Measurements from ENCODE around the gene PTGDS. TPM values are rescaled to one million over a fixed set of nuclear protein-coding genes. Genes with fewer than 3 reads are reported as not detected.
A peak's percentile ranks its signal among the peaks of the same experiment; 100 is the strongest.

PTGDS gene
- total RNA-seq: 1 to 10 TPM in 1 of 2 donors, not detected in 1; 1.3 TPM

GRCh38 chr9:136977223-136977622 lies at the start of gene PTGDS:
Gene PTGDS (plus strand): TSS chr9:136977504. CDS start chr9:136977579, 75 bp downstream.
- Mint-ChIP-seq H3K4me3 (peak within 1 kb of the TSS; percentile 56), H3K27me3 (no peaks in the 10 kb centered on the region), H3K9me3 (no peaks in the 10 kb centered on the region), H3K27ac (no peak within 1 kb of the TSS), H3K4me1 (no peaks in the 10 kb centered on the region), H3K36me3 (ENCODE audit: low read depth) (no peaks in the 10 kb centered on the region)
- ATAC-seq (replicated peaks): no peak

GRCh38 chr9:136928591-136928990 lies 48.7 kb upstream of the PTGDS start:
- Mint-ChIP-seq H3K36me3 (ENCODE audit: low read depth) (peaks cover 87% of the 10 kb centered on the region), H3K27ac (peak overlapping the region; percentile 54), H3K4me1 (peaks cover 20% of the 10 kb centered on the region), H3K4me3 (no peak overlapping the region), H3K9me3 (no peaks in the 10 kb centered on the region), H3K27me3 (no peaks in the 10 kb centered on the region)
- peak; percentile 13 for ATAC-seq (replicated peaks)

GRCh38 chr9:136930014-136930413 lies 47.3 kb upstream of the PTGDS start:
- Mint-ChIP-seq H3K4me3 (no peak overlapping the region), H3K4me1 (peaks cover 20% of the 10 kb centered on the region), H3K9me3 (no peaks in the 10 kb centered on the region), H3K27me3 (no peaks in the 10 kb centered on the region), H3K27ac (peak overlapping the region; percentile 31), H3K36me3 (ENCODE audit: low read depth) (peaks cover 73% of the 10 kb centered on the region)
- ATAC-seq (replicated peaks): no peak

- H3K4me1 Mint-ChIP-seq: peaks cover 20% of the 10 kb centered on the region
- ATAC-seq (replicated peaks): peak; percentile 52
- H3K4me3 Mint-ChIP-seq: peak overlapping the region; percentile 43
- peak overlapping the region; percentile 86 for H3K27ac Mint-ChIP-seq
- no peaks in the 10 kb centered on the region for H3K27me3 Mint-ChIP-seq
- no peaks in the 10 kb centered on the region for H3K9me3 Mint-ChIP-seq
- H3K36me3 Mint-ChIP-seq (ENCODE audit: low read depth): peaks cover 62% of the 10 kb centered on the region
Observed at GRCh38 chr9:136931611-136932130, 45.6 kb upstream of the PTGDS start.

- Mint-ChIP-seq H3K4me3 (no peak overlapping the region), H3K27ac (no peak overlapping the region), H3K9me3 (no peaks in the 10 kb centered on the region), H3K36me3 (ENCODE audit: low read depth) (peaks cover 47% of the 10 kb centered on the region), H3K27me3 (no peaks in the 10 kb centered on the region), H3K4me1 (peaks cover 20% of the 10 kb centered on the region)
- ATAC-seq (replicated peaks): no peak
Observed at GRCh38 chr9:136934277-136934676, 43.0 kb upstream of the PTGDS start.

GRCh38 chr9:136935651-136936050 lies 41.7 kb upstream of the PTGDS start:
- H3K9me3 Mint-ChIP-seq: no peaks in the 10 kb centered on the region
- peaks cover 22% of the 10 kb centered on the region for H3K4me1 Mint-ChIP-seq
- no peaks in the 10 kb centered on the region for H3K27me3 Mint-ChIP-seq
- no peak overlapping the region for H3K4me3 Mint-ChIP-seq
- H3K36me3 Mint-ChIP-seq (ENCODE audit: low read depth): peaks cover 38% of the 10 kb centered on the region
- H3K27ac Mint-ChIP-seq: no peak overlapping the region
- no peak for ATAC-seq (replicated peaks)

GRCh38 chr9:136936645-136937170 lies 40.6 kb upstream of the PTGDS start:
- Mint-ChIP-seq H3K4me1 (peaks cover 20% of the 10 kb centered on the region), H3K36me3 (ENCODE audit: low read depth) (peaks cover 36% of the 10 kb centered on the region), H3K27ac (no peak overlapping the region), H3K9me3 (no peaks in the 10 kb centered on the region), H3K4me3 (no peak overlapping the region), H3K27me3 (no peaks in the 10 kb centered on the region)
- ATAC-seq (replicated peaks): no peak

- Mint-ChIP-seq H3K4me3 (no peak overlapping the region), H3K27me3 (no peaks in the 10 kb centered on the region), H3K4me1 (peaks cover 14% of the 10 kb centered on the region), H3K27ac (peak overlapping the region; percentile 25), H3K36me3 (ENCODE audit: low read depth) (peaks cover 35% of the 10 kb centered on the region), H3K9me3 (no peaks in the 10 kb centered on the region)
- ATAC-seq (replicated peaks): no peak
Observed at GRCh38 chr9:136937186-136938001, 39.9 kb upstream of the PTGDS start.

- Mint-ChIP-seq H3K27me3 (no peaks in the 10 kb centered on the region), H3K4me3 (no peak overlapping the region), H3K4me1 (peaks cover 6% of the 10 kb centered on the region), H3K9me3 (no peaks in the 10 kb centered on the region), H3K27ac (peak overlapping the region; percentile 61), H3K36me3 (ENCODE audit: low read depth) (peaks cover 38% of the 10 kb centered on the region)
- no peak for ATAC-seq (replicated peaks)
Observed at GRCh38 chr9:136939431-136939995, 37.8 kb upstream of the PTGDS start.

GRCh38 chr9:136939996-136940525 lies 37.2 kb upstream of the PTGDS start:
- Mint-ChIP-seq H3K4me1 (peaks cover 6% of the 10 kb centered on the region), H3K9me3 (no peaks in the 10 kb centered on the region), H3K4me3 (no peak overlapping the region), H3K27me3 (no peaks in the 10 kb centered on the region), H3K36me3 (ENCODE audit: low read depth) (peaks cover 38% of the 10 kb centered on the region), H3K27ac (no peak overlapping the region)
- ATAC-seq (replicated peaks): no peak

- peaks cover 6% of the 10 kb centered on the region for H3K4me1 Mint-ChIP-seq
- H3K27me3 Mint-ChIP-seq: no peaks in the 10 kb centered on the region
- peaks cover 38% of the 10 kb centered on the region for H3K36me3 Mint-ChIP-seq (ENCODE audit: low read depth)
- no peak overlapping the region for H3K4me3 Mint-ChIP-seq
- ATAC-seq (replicated peaks): no peak
- no peaks in the 10 kb centered on the region for H3K9me3 Mint-ChIP-seq
- no peak overlapping the region for H3K27ac Mint-ChIP-seq
Observed at GRCh38 chr9:136940526-136941230, 36.6 kb upstream of the PTGDS start.

- H3K36me3 Mint-ChIP-seq (ENCODE audit: low read depth): peaks cover 38% of the 10 kb centered on the region
- no peak for ATAC-seq (replicated peaks)
- no peak overlapping the region for H3K4me3 Mint-ChIP-seq
- H3K27me3 Mint-ChIP-seq: no peaks in the 10 kb centered on the region
- H3K9me3 Mint-ChIP-seq: no peaks in the 10 kb centered on the region
- H3K4me1 Mint-ChIP-seq: peaks cover 6% of the 10 kb centered on the region
- no peak overlapping the region for H3K27ac Mint-ChIP-seq
Observed at GRCh38 chr9:136941231-136942111, 35.8 kb upstream of the PTGDS start.

GRCh38 chr9:136942112-136942880 lies 35.0 kb upstream of the PTGDS start:
- no peak for ATAC-seq (replicated peaks)
- Mint-ChIP-seq H3K27me3 (no peaks in the 10 kb centered on the region), H3K4me1 (peaks cover 6% of the 10 kb centered on the region), H3K9me3 (no peaks in the 10 kb centered on the region), H3K27ac (no peak overlapping the region), H3K4me3 (peak overlapping the region; percentile 58), H3K36me3 (ENCODE audit: low read depth) (peaks cover 38% of the 10 kb centered on the region)
